HG02610 (cell line): ENCODE results near the gene KRTAP9-3.
"Not testable (repeated sequence)": the region's sequence is repeated elsewhere in the genome, so short reads cannot be mapped to it uniquely, and the experiment has no call there.

ENCODE experiments used
- ATAC-seq: cut with Tn5 transposase; IDR thresholded peaks from one replicate; pipeline ENCODE4 v1.9.1; 2021; ENCODE audit warnings: mild to moderate bottlenecking, moderate library complexity; ENCODE audit not compliant: unreplicated experiment

The KRTAP9-3 gene

DNA sequence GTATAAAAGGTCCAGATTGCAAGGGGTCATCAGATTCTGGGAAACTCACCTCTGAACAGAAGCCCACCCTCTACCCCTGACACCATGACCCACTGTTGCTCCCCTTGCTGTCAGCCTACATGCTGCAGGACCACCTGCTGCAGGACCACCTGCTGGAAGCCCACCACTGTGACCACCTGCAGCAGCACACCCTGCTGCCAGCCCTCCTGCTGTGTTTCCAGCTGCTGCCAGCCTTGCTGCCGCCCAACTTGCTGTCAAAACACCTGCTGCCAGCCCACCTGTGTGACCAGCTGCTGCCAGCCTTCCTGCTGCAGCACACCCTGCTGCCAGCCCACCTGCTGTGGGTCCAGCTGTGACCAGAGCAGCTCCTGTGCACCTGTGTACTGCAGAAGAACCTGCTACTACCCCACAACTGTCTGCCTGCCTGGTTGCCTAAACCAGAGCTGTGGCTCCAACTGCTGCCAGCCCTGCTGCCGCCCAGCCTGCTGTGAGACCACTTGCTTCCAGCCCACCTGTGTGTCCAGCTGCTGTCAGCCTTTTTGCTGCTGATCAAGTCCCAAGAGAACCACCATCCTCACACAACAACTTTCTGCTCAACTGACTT, 17.5 kb downstream of the KRTAP9-3 start, which contains the start of gene KRTAP9-4:
Gene KRTAP9-4 (plus strand): TSS at position 51 of the 604 bp plus-strand sequence. CDS start 34 bp downstream, at position 85.
- not testable (repeated sequence) for ATAC-seq

GRCh38 chr17:41251261-41251660, 19.0 kb downstream of the KRTAP9-3 start:
- ATAC-seq = no peak

- no peak for ATAC-seq
These were observed 22.6 kb downstream of the KRTAP9-3 start for GRCh38 chr17:41254861-41255260.

DNA sequence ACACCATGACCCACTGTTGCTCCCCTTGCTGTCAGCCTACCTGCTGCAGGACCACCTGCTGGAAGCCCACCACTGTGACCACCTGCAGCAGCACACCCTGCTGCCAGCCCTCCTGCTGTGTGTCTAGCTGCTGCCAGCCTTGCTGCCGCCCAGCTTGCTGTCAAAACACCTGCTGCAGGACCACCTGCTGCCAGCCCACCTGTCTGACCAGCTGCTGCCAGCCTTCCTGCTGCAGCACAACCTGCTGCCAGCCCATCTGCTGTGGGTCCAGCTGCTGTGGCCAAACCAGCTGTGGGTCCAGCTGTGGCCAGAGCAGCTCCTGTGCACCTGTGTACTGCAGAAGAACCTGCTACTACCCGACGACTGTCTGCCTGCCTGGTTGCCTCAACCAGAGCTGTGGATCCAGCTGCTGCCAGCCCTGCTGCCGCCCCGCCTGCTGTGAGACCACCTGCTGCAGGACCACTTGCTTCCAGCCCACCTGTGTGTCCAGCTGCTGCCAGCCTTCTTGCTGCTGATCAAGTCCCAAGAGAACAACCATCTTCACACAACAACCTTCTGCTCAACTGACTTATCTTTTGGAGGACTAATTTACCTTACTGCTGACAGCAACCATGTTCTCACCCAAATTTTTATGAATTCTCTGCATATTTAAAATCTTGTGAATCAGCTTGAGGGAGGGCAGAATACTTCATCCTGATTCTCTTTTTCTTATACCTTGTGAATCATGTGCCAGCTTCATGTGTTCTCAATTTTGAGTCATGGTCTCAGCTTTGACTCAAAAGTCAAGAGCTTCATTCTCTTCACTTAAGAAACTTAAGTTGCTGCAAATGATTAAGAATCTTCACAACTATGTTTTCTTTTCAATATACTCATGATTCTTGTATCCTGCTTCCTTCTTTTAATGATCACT, 23.4 kb downstream of the KRTAP9-3 start, which contains the start of gene KRTAP9-9:
Gene KRTAP9-9 (plus strand): TSS at position 4 of the 910 bp plus-strand sequence.
- ATAC-seq = not testable (repeated sequence)

- ATAC-seq = no peak
These were observed 24.0 kb downstream of the KRTAP9-3 start for GRCh38 chr17:41256291-41256685.

DNA sequence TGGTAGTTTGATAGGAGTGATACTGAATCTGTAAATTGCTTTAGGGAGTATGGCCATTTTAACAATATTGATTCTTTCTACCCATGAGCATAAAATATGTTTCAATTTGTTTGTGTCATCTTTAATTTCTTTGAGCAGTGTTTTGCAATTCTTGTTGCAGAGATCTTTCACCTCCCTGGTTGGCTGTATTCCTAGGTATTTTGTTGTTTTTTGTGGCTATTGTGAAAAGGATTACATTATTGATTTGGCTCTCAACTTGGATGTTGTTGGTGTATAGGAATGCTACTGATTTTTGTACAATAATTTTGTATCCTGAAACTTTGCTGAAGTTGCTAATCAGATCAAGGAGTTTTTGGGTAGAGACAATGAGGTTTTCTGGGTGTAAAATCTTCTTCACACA, 26.2 kb downstream of the KRTAP9-3 start:
- no peak for ATAC-seq

DNA sequence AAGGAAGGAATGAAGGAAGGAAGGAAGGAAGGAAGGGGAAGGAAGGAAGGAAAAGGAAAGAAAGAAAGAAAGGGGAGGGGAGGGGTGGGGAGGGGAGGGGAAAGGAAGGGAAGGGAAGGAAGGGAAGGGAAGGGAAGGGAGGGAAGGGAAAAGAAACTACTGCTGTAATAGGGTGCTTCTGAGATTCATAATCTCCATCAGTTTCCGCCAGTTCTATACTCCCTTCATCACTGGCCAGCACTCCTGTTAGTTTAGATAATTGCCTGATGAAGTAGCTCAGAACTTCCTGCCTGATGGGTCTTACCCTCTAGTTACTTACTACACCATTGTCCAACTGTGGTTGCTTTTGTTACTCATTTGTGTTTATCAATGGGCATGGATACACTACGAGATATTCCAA, 31.0 kb downstream of the KRTAP9-3 start:
- no peak for ATAC-seq

- ATAC-seq = no peak
These were observed 32.4 kb downstream of the KRTAP9-3 start for GRCh38 chr17:41264599-41264998.

- ATAC-seq = no peak
These were observed 32.8 kb downstream of the KRTAP9-3 start, which contains the start of gene KRTAP9-6 for GRCh38 chr17:41265078-41265477. Gene KRTAP9-6 (plus strand): TSS chr17:41265378. CDS start chr17:41265378, 0 bp downstream.

GRCh38 chr17:41267711-41268110, 35.5 kb downstream of the KRTAP9-3 start:
- no peak for ATAC-seq

DNA sequence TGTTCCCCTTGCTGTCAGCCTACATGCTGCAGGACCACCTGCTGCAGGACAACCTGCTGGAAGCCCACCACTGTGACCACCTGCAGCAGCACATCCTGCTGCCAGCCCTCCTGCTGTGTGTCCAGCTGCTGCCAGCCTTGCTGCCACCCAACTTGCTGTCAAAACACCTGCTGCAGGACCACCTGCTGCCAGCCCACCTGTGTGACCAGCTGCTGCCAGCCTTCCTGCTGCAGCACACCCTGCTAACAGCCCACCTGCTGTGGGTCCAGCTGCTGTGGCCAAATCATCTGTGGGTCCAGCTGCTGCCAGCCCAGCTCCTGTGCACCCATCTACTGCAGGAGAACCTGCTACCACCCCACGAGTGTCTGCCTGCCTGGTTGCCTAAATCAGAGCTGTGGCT, 39.1 kb downstream of the KRTAP9-3 start:
- not testable (repeated sequence) for ATAC-seq

DNA sequence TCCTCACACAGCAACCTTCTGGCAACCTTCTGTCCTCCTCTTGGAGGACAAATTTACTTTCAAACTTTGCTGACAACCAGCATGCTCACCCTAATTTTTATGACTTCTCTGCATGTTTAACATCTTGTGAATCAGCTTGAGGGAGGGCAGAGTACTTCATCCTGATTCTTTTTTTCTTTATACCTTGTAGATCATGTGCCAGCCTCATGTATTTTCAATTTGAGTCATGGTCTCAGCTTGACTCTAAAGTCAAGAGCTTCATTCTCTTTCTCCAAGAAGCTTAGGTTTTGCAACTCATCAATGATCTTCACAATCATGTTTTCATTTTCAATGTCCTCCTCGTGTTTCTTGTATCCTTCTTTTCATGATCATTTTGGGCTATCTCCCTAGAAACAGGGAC, 39.6 kb downstream of the KRTAP9-3 start:
- no peak for ATAC-seq

GRCh38 chr17:41275648-41276190, 43.5 kb downstream of the KRTAP9-3 start, which contains the start of gene KRTAP9-7:
Gene KRTAP9-7 (plus strand): TSS chr17:41275698. CDS start chr17:41275698, 0 bp downstream.
- not testable (repeated sequence) for ATAC-seq

GRCh38 chr17:41278176-41278955, 46.1 kb downstream of the KRTAP9-3 start:
- no peak for ATAC-seq
